NT2/D1 (cell line): Measurements from ENCODE around the gene UNC5C.
A peak's percentile ranks its signal among the peaks of the same experiment; 100 is the strongest.

Experiments
- DNase-seq: peaks from one replicate; pipeline ENCODE4 v3.0.0-alpha.2; 2011; ENCODE audit warnings: low read depth, low spot score
- H3K27me3 ChIP-seq: 2 replicates; pipeline ENCODE4 v1.6.0; 2011; ENCODE audit warnings: mild to moderate bottlenecking; ENCODE audit not compliant: insufficient read length, insufficient read depth
- H3K36me3 ChIP-seq: 2 replicates; pipeline ENCODE4 v1.6.1; 2011; ENCODE audit warnings: mild to moderate bottlenecking, low read length, mixed read lengths; ENCODE audit not compliant: insufficient read depth, insufficient read length
- H3K4me1 ChIP-seq: 2 replicates; pipeline ENCODE4 v1.5.1; 2011; ENCODE audit not compliant: insufficient read depth, insufficient read length
- H3K4me3 ChIP-seq: 2 replicates; pipeline ENCODE4 v1.5.1; 2011; ENCODE audit warnings: low read depth; ENCODE audit not compliant: insufficient read length
- H3K9ac ChIP-seq: 2 replicates; pipeline ENCODE4 v1.6.0; 2011; ENCODE audit warnings: low read depth; ENCODE audit not compliant: insufficient read length
- H3K9me3 ChIP-seq: 2 replicates; pipeline ENCODE4 v1.5.1; 2011; ENCODE audit warnings: mild to moderate bottlenecking, low read length; ENCODE audit not compliant: insufficient read depth
- SUZ12 ChIP-seq: IDR thresholded peaks from 2 replicates; pipeline ENCODE4 v1.6.1; 2011; ENCODE audit not compliant: insufficient read length, insufficient read depth; ENCODE audit errors: extremely low read depth
- YY1 ChIP-seq: IDR thresholded peaks from 2 replicates; pipeline ENCODE4 v1.6.1; 2011; ENCODE audit not compliant: insufficient read length, insufficient read depth
- ZNF274 ChIP-seq: IDR thresholded peaks from 2 replicates; pipeline ENCODE4 v1.6.1; 2011; ENCODE audit warnings: mild to moderate bottlenecking, low read depth, low read length

The UNC5C gene

GRCh38 chr4:95548738-95549245 lies at the start of gene UNC5C:
UNC5C (minus strand) TSS chr4:95548973.
- Histone ChIP-seq H3K9me3 (no peaks in the 10 kb centered on the region), H3K27me3 (peaks cover 61% of the 10 kb centered on the region), H3K4me1 (no peaks in the 10 kb centered on the region), H3K4me3 (peak within 1 kb of the TSS; percentile 61), H3K9ac (peak within 1 kb of the TSS; percentile 70), H3K36me3 (no peaks in the 10 kb centered on the region)
- no peak for TF ChIP-seq SUZ12
- TF ChIP-seq YY1 = no peak
- TF ChIP-seq ZNF274 = no peak
- no peak for DNase-seq

DNA sequence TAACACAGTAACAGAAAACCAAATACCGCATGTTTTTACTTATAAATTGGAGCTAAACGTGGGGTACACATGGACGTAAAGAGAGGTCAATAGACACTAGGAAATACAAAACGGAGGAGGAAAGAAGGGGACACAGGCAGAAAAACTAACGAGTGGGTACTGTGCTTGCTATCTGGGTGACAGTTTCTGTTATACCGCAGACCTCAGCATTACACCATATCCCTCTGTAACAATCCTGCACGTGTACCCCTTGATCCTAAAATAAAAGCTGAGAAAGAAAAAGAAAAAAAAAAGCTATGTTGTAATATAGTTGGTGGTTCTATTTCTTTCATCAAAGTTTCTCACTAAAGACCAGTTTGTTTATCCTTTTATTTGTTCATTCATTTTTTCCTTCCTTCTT lies 47.9 kb upstream of the UNC5C start:
- no peak for TF ChIP-seq SUZ12
- no peak for TF ChIP-seq YY1
- no peak for TF ChIP-seq ZNF274
- H3K36me3 ChIP-seq = no peaks in the 10 kb centered on the region
- no peak overlapping the region for H3K9ac ChIP-seq
- H3K4me1 ChIP-seq = no peaks in the 10 kb centered on the region
- H3K4me3 ChIP-seq = no peak overlapping the region
- no peak for DNase-seq
- no peaks in the 10 kb centered on the region for H3K9me3 ChIP-seq
- H3K27me3 ChIP-seq = no peaks in the 10 kb centered on the region

GRCh38 chr4:95594629-95595028 lies 45.9 kb upstream of the UNC5C start:
- Histone ChIP-seq H3K4me3 (no peak overlapping the region), H3K9ac (no peak overlapping the region), H3K27me3 (no peaks in the 10 kb centered on the region), H3K36me3 (no peaks in the 10 kb centered on the region), H3K4me1 (no peaks in the 10 kb centered on the region), H3K9me3 (no peaks in the 10 kb centered on the region)
- TF ChIP-seq ZNF274 (no peak), YY1 (no peak), SUZ12 (no peak)
- no peak for DNase-seq

- no peak overlapping the region for H3K4me3 ChIP-seq
- H3K4me1 ChIP-seq = no peaks in the 10 kb centered on the region
- DNase-seq = no peak
- H3K9me3 ChIP-seq = no peaks in the 10 kb centered on the region
- TF ChIP-seq SUZ12 (no peak), ZNF274 (no peak), YY1 (no peak)
- no peaks in the 10 kb centered on the region for H3K27me3 ChIP-seq
- H3K36me3 ChIP-seq = no peaks in the 10 kb centered on the region
- no peak overlapping the region for H3K9ac ChIP-seq
These were observed 45.2 kb upstream of the UNC5C start for GRCh38 chr4:95594013-95594412.

DNA sequence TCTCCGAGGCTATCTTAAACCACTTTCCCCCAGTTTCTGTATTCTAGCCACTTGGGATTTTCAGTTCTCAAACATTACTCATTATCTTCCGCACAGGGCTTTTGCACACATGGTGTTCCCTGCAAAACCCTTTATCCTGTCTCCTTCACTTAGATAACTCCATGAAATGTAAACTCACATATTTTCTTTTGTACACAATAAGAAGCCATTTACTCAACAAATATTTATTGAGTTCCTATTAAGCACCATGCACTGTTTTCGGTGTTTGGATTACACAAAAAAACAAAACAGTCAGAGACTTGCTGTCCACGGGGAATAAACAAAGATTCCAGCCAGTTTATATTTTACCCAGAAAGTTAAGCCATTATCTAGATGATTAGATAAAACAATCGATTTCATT lies 42.5 kb upstream of the UNC5C start:
- Histone ChIP-seq H3K36me3 (no peaks in the 10 kb centered on the region), H3K27me3 (no peaks in the 10 kb centered on the region), H3K4me1 (no peaks in the 10 kb centered on the region), H3K4me3 (no peak overlapping the region), H3K9me3 (no peaks in the 10 kb centered on the region), H3K9ac (no peak overlapping the region)
- TF ChIP-seq SUZ12 (no peak), ZNF274 (no peak), YY1 (no peak)
- no peak for DNase-seq

GRCh38 chr4:95590615-95591014 lies 41.8 kb upstream of the UNC5C start:
- DNase-seq = no peak
- TF ChIP-seq SUZ12 = no peak
- no peak for TF ChIP-seq ZNF274
- no peak for TF ChIP-seq YY1
- no peak overlapping the region for H3K4me3 ChIP-seq
- no peak overlapping the region for H3K9ac ChIP-seq
- H3K4me1 ChIP-seq = no peaks in the 10 kb centered on the region
- no peaks in the 10 kb centered on the region for H3K9me3 ChIP-seq
- H3K27me3 ChIP-seq = no peaks in the 10 kb centered on the region
- H3K36me3 ChIP-seq = no peaks in the 10 kb centered on the region

DNA sequence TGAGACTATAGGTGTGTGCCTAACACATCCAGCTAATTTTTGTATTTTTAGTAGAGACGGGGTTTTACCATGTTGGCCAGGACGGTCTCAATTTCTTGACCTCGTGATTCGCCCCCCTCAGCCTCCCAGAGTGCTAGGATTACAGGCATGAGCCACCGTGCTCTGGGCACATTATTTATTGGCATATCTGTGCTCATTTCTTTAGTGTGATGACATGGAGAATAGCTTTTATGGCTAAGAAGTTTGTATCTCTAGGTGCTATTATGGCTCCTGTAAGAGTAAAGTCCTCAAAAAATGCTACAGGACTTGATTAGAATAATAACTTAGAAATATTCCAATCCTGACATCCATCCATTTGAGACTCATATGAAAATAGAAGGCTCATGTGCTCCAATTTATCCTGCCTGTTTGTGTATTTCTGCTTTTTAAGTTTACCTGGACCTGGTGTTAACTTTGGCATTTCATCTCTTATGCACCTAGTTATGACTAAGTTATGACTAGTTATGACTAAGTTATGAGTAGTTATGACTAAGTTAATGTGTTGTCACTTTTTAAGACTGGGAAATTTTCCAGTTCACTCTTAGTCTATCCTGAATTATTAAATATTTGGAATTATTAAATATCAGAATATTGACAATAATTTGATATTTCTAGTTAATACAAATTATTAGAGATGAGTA lies 36.4 kb upstream of the UNC5C start:
- H3K4me1 ChIP-seq = no peaks in the 10 kb centered on the region
- no peaks in the 10 kb centered on the region for H3K9me3 ChIP-seq
- no peak overlapping the region for H3K4me3 ChIP-seq
- H3K27me3 ChIP-seq = no peaks in the 10 kb centered on the region
- no peak overlapping the region for H3K9ac ChIP-seq
- DNase-seq = no peak
- TF ChIP-seq SUZ12 (no peak), YY1 (no peak), ZNF274 (no peak)
- H3K36me3 ChIP-seq = no peaks in the 10 kb centered on the region
